ENCODE results near the gene ATG5. TPM values are rescaled to one million over a fixed set of nuclear protein-coding genes. Genes with fewer than 3 reads are reported as not detected.

ATG5 gene
- total RNA-seq, 4 donors from 2014 or later = 26.1 to 43.3 (median 30.6) TPM

DNA sequence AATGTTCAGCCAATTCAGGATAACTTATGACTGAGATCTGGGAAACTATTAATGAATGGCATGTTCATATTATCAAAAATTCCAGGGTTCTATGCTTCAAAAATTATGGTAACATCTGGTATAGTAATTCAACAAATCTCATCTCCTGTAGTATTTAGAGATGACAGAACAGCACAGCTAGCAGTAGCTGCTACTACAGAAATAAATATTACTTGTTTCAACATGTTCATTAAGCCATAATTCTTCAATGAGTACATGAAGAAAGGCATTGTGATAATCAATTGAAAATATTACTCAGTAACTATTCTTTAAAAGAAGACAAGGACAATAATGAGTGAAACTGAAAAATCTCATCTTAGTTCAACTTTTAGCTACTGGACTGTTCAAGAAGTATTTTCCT lies 66.8 kb downstream of the ATG5 start:
- Histone ChIP-seq H3K4me1 (peaks cover 0 to 18% (median 5%) of the 10 kb centered on the region in 3 donors), H3K36me3 (peaks cover 0 to 13% of the 10 kb centered on the region in 2 donors), H3K4me3 (no peak overlapping the region), H3K27ac (no peak overlapping the region), H3K27me3 (no peaks in the 10 kb centered on the region), H3K9me3 (no peaks in the 10 kb centered on the region)
- TF ChIP-seq POLR2A (IDR thresholded peaks at IDR 0.05) (no peak), POLR2AphosphoS5 (IDR thresholded peaks at IDR 0.05) (no peak), EP300 (IDR thresholded peaks at IDR 0.05) (no peak)
- TF ChIP-seq, protein P1, sequence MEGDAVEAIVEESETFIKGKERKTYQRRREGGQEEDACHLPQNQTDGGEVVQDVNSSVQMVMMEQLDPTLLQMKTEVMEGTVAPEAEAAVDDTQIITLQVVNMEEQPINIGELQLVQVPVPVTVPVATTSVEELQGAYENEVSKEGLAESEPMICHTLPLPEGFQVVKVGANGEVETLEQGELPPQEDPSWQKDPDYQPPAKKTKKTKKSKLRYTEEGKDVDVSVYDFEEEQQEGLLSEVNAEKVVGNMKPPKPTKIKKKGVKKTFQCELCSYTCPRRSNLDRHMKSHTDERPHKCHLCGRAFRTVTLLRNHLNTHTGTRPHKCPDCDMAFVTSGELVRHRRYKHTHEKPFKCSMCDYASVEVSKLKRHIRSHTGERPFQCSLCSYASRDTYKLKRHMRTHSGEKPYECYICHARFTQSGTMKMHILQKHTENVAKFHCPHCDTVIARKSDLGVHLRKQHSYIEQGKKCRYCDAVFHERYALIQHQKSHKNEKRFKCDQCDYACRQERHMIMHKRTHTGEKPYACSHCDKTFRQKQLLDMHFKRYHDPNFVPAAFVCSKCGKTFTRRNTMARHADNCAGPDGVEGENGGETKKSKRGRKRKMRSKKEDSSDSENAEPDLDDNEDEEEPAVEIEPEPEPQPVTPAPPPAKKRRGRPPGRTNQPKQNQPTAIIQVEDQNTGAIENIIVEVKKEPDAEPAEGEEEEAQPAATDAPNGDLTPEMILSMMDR (IDR thresholded peaks at IDR 0.05) = no peak
- no peak for ATAC-seq

DNA sequence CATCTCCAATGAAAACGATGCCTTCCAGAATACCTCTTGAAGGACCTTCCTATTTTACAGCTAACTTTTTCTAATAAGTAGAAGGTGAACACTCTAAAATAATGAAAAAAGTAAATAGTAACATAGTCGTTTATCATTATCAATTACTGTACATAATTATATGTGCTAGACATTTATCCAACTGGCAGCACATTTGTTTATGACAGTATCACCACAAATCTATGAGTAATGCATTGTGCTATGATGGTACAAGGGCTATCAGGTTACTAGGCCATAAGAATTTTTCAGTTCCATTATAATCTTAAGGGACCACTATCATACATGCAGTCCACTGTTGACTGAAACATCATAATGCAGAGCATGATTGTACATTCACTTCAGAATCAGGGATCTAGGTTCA lies 68.4 kb downstream of the ATG5 start:
- WGBS, 2 donors (ENCODE audit: low coverage in 1 of 2) = 72 to 88% methylated on average over 2 of the region's 2 CpGs
- no peaks in the 10 kb centered on the region for H3K9me3 ChIP-seq
- TF ChIP-seq POLR2A (IDR thresholded peaks at IDR 0.05) = no peak
- TF ChIP-seq, protein P1 (IDR thresholded peaks at IDR 0.05) = no peak
- no peak for TF ChIP-seq EP300 (IDR thresholded peaks at IDR 0.05)
- TF ChIP-seq POLR2AphosphoS5 (IDR thresholded peaks at IDR 0.05) = no peak

DNA sequence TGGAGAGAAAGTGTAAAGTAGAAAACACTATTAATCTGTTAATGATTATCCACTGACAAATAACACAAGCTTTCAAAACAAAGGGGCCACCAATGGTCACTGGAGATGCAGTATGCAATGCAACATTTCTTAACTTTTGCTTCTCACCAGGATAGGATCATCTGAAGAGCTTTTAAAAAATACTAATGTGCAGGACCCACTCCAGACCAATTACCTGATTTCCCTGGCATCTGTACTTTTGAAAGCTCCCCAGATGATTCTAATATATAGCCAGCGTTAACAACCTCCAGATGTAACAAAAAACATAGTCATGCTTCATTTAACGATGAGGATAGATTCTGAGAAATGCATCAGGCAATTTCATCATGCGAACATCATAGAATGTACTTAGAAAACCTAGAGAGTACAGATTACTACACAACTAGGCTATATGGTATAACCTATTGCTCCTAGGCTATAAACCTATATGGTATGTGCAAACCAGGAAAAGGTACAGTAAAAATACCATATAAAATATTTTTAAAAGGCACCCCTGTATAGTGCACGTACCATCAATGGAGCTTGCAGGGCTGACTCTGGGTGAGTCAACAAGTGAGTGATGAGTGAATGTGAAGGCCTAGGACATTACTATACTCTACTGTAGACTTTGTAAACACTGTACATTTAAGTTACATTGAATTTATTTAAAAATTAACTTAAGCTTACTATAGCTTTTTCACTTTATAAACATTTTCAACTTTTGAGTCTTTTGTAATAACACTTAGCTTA lies 69.2 kb downstream of the ATG5 start:
- Histone ChIP-seq H3K4me3 (no peak overlapping the region), H3K4me1 (peaks cover 0 to 19% (median 5%) of the 10 kb centered on the region in 3 donors), H3K27ac (no peak overlapping the region), H3K36me3 (no peaks in the 10 kb centered on the region), H3K9me3 (no peaks in the 10 kb centered on the region), H3K27me3 (no peaks in the 10 kb centered on the region)
- ATAC-seq = no peak
- no peak for TF ChIP-seq POLR2AphosphoS5 (IDR thresholded peaks at IDR 0.05)
- TF ChIP-seq, protein P1 (IDR thresholded peaks at IDR 0.05) = no peak
- no peak for TF ChIP-seq EP300 (IDR thresholded peaks at IDR 0.05)
- no peak for TF ChIP-seq POLR2A (IDR thresholded peaks at IDR 0.05)
- 80 to 99% methylated on average over 4 of the region's 4 CpGs for WGBS, 2 donors (ENCODE audit: low coverage in 1 of 2)

More for the DNA sequence above, 68.4 kb downstream of the ATG5 start:
- H3K27me3 ChIP-seq = no peaks in the 10 kb centered on the region
- no peak for ATAC-seq
- no peak overlapping the region for H3K4me3 ChIP-seq
- peaks cover 0 to 26% (median 8%) of the 10 kb centered on the region in 3 donors for H3K4me1 ChIP-seq
- H3K27ac ChIP-seq = no peak overlapping the region
- H3K36me3 ChIP-seq = peaks cover 0 to under 1% of the 10 kb centered on the region in 2 donors

DNA sequence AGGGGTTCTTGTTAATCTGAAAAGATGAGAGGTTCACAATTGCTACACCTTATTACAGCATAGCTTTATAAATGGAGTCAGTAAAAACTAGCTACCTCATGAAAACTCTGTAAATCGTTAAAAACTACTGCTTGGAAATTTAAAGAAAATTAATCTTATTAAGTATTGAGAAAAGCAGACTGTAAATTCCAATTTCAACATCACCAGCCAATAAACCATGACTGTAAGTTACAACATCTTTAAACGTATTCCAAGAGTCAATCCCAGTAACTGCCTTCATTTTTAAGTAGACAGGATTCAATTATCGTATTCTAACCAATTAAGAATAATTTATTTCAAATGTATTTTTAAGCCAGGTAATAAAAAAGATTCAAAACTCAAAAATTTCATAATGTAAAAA lies 70.3 kb downstream of the ATG5 start:
- Histone ChIP-seq H3K27ac (no peak overlapping the region), H3K9me3 (no peaks in the 10 kb centered on the region), H3K4me1 (peaks cover 0 to 8% (median 3%) of the 10 kb centered on the region in 3 donors), H3K36me3 (no peaks in the 10 kb centered on the region), H3K27me3 (no peaks in the 10 kb centered on the region), H3K4me3 (no peak overlapping the region)
- WGBS, 2 donors (ENCODE audit: low coverage in 1 of 2) = 92 to 95% methylated on average over 3 of the region's 3 CpGs
- no peak for ATAC-seq
- TF ChIP-seq POLR2AphosphoS5 (IDR thresholded peaks at IDR 0.05) (no peak), POLR2A (IDR thresholded peaks at IDR 0.05) (no peak), EP300 (IDR thresholded peaks at IDR 0.05) (no peak)
- TF ChIP-seq, protein P1 (IDR thresholded peaks at IDR 0.05) = no peak

DNA sequence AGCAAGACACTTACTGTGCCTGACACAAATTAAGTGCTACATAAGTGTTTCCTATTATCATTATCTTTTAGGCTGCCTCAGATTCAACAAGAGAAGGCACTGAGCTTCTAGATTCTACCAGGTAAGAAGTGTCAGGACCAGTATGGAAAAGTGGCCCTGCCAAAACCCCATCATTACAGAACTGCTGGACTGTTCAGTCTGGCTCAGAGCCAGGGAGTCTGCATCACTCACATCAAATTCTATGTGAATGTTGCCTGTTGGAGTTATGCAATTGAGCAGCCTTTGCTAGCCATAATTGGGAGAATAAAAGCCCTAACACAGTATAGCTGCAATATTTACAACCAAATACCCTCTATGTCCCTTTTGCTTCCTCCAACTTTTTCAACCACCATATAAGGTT lies 70.9 kb downstream of the ATG5 start:
- no peaks in the 10 kb centered on the region for H3K9me3 ChIP-seq
- H3K36me3 ChIP-seq = no peaks in the 10 kb centered on the region
- ATAC-seq = no peak
- TF ChIP-seq POLR2AphosphoS5 (IDR thresholded peaks at IDR 0.05) (no peak), POLR2A (IDR thresholded peaks at IDR 0.05) (no peak), EP300 (IDR thresholded peaks at IDR 0.05) (no peak)
- TF ChIP-seq, protein P1 (IDR thresholded peaks at IDR 0.05) = no peak
- H3K27me3 ChIP-seq = no peaks in the 10 kb centered on the region
- H3K27ac ChIP-seq = no peak overlapping the region
- H3K4me3 ChIP-seq = no peak overlapping the region
- H3K4me1 ChIP-seq = peaks cover 0 to 8% (median 3%) of the 10 kb centered on the region in 3 donors
